PC-9 (cell line): ENCODE results near the gene CNIH3. TPM values are rescaled to one million over a fixed set of nuclear protein-coding genes. Genes with fewer than 3 reads are reported as not detected.

ENCODE experiments used
- BruUV-seq: library from RNA; stranded (reverse); fragments of 400-500 nt; replicated peaks from 2 replicates; lab custom pipeline; 2021; lab: Mats Ljungman, UMichigan
- CTCF ChIA-PET: fragments of 300-600 bp; sonication (Branson Sonifier 250); formaldehyde crosslinking; loops from one replicate; lab custom pipeline; 2022; ENCODE audit warnings: antibody characterized with exemption; lab: Charles Lee
- POLR2A ChIA-PET: fragments of 300-600 bp; sonication (Branson Sonifier 250); formaldehyde crosslinking; loops from one replicate; lab custom pipeline; 2022; ENCODE audit warnings: antibody characterized with exemption; ENCODE audit not compliant: unreplicated experiment; lab: Charles Lee
- DNase-seq, 2 experiments: peaks; one replicate each; pipeline versions ENCODE4 v3.0.0 to v3.0.0-alpha.2; 2015 to 2022; ENCODE audit warnings: mixed read lengths in 1 of 2
- H2AFZ ChIP-seq: fragments of 200-600 bp; sonication (generic); 2 replicates; pipeline ENCODE4 v1.8.1; 2017; ENCODE audit warnings: antibody characterized with exemption
- H3F3A ChIP-seq: fragments of 200-600 bp; sonication (generic); 2 replicates; pipeline ENCODE4 v1.8.1; 2017; ENCODE audit warnings: antibody characterized with exemption, mild to moderate bottlenecking, low read depth; ENCODE audit not compliant: insufficient read depth
- H3K27ac ChIP-seq: fragments of 200-600 bp; sonication (generic); 2 replicates; pipeline ENCODE4 v1.6.1; 2016; ENCODE audit warnings: mixed run types
- H3K27me3 ChIP-seq: fragments of 200-600 bp; sonication (generic); 2 replicates; pipeline ENCODE4 v1.6.1; 2016; ENCODE audit warnings: low read depth, mixed run types; ENCODE audit not compliant: insufficient read depth
- H3K36me3 ChIP-seq: fragments of 200-600 bp; sonication (generic); 2 replicates; pipeline ENCODE4 v1.6.1; 2016; ENCODE audit warnings: low read depth, mixed run types
- H3K4me1 ChIP-seq: fragments of 200-600 bp; sonication (generic); replicated peaks from 2 replicates; pipeline ENCODE4 v1.6.1; 2016; ENCODE audit warnings: mixed run types; ENCODE audit not compliant: insufficient read depth
- H3K4me2 ChIP-seq: fragments of 200-600 bp; sonication (generic); 2 replicates; pipeline ENCODE4 v1.6.1; 2017; ENCODE audit warnings: mixed run types
- H3K4me3 ChIP-seq: fragments of 200-600 bp; sonication (generic); 2 replicates; pipeline ENCODE4 v1.6.1; 2016; ENCODE audit warnings: mixed run types
- H3K79me2 ChIP-seq: fragments of 200-600 bp; sonication (generic); 2 replicates; pipeline ENCODE4 v1.6.1; 2017; ENCODE audit warnings: low read depth, mixed run types
- H3K9me2 ChIP-seq: fragments of 200-600 bp; sonication (generic); 2 replicates; pipeline ENCODE4 v1.8.1; 2017; ENCODE audit warnings: mild to moderate bottlenecking; ENCODE audit not compliant: insufficient read depth
- H3K9me3 ChIP-seq: fragments of 200-600 bp; sonication (generic); 2 replicates; pipeline ENCODE4 v1.8.1; 2016; ENCODE audit warnings: low read depth; ENCODE audit not compliant: insufficient read depth
- H4K20me1 ChIP-seq: fragments of 200-600 bp; sonication (generic); 2 replicates; pipeline ENCODE4 v1.8.1; 2017; ENCODE audit not compliant: insufficient read depth
- CTCF ChIP-seq: fragments of 200-600 bp; sonication (generic); conservative IDR thresholded peaks from 2 replicates; pipeline ENCODE4 v1.6.1; 2017; ENCODE audit warnings: mixed run types, antibody characterized with exemption, mild to moderate bottlenecking, moderate library complexity
- EZH2 ChIP-seq: fragments of 200-600 bp; sonication (generic); IDR thresholded peaks from 2 replicates; pipeline ENCODE4 v1.8.0; 2017; ENCODE audit warnings: antibody characterized with exemption, low read depth
- intact Hi-C: fragments of 100-400 bp; cut with micrococcal nuclease; formaldehyde crosslinking; loops from one replicate; pipeline ENCODE4 v1.10.0; 2022; ENCODE audit not compliant: unreplicated experiment
- total RNA-seq: library from RNA; stranded (reverse); gene quantifications from 2 replicates; pipeline ENCODE4 v1.2.3, GENCODE V29; 2021

The CNIH3 gene
- total RNA-seq, 1 experiment from 2014 or later = 8.4 TPM

- no TSS peak for BruUV-seq
- Histone ChIP-seq H3K9me3 (peaks cover 12% of the 10 kb centered on the region; the same call in 1 of the 2 replicates), H2AFZ (no peak overlapping the region), H3K4me1 (no peaks in the 10 kb centered on the region), H3K79me2 (no peaks in the 10 kb centered on the region), H3F3A (no peaks in the 10 kb centered on the region), H4K20me1 (no peaks in the 10 kb centered on the region), H3K4me3 (no peak overlapping the region), H3K27me3 (no peaks in the 10 kb centered on the region), H3K27ac (no peak overlapping the region), H3K9me2 (no peaks in the 10 kb centered on the region), H3K4me2 (no peak overlapping the region), H3K36me3 (no peaks in the 10 kb centered on the region)
- no peak for DNase-seq
- intact Hi-C loops = no loop called here
- TF ChIP-seq CTCF (no peak), EZH2 (no peak)
- ChIA-PET POLR2A (no interaction called here), CTCF (no interaction called here)
Measured at GRCh38 chr1:224762701-224763100, 146.6 kb downstream of the CNIH3 start.

- Histone ChIP-seq H3K4me1 (no peaks in the 10 kb centered on the region), H3F3A (no peaks in the 10 kb centered on the region), H3K9me3 (peaks cover 11% of the 10 kb centered on the region; the same call in 1 of the 2 replicates), H3K79me2 (no peaks in the 10 kb centered on the region), H2AFZ (no peak overlapping the region), H3K4me2 (no peak overlapping the region), H4K20me1 (no peaks in the 10 kb centered on the region), H3K36me3 (no peaks in the 10 kb centered on the region), H3K27me3 (no peaks in the 10 kb centered on the region), H3K27ac (no peak overlapping the region), H3K4me3 (no peak overlapping the region), H3K9me2 (no peaks in the 10 kb centered on the region)
- intact Hi-C loops = no loop called here
- no peak for DNase-seq
- BruUV-seq = no TSS peak
- no peak for TF ChIP-seq EZH2
- no peak for TF ChIP-seq CTCF
- POLR2A ChIA-PET = no interaction called here
- CTCF ChIA-PET = no interaction called here
Measured at GRCh38 chr1:224763126-224763775, 147.1 kb downstream of the CNIH3 start.

- Histone ChIP-seq H3K4me3 (no peak overlapping the region), H3K27me3 (no peaks in the 10 kb centered on the region), H2AFZ (no peak overlapping the region), H3K9me2 (no peaks in the 10 kb centered on the region), H3K79me2 (no peaks in the 10 kb centered on the region), H3K4me1 (peaks cover 13% of the 10 kb centered on the region), H3K36me3 (no peaks in the 10 kb centered on the region), H3F3A (no peaks in the 10 kb centered on the region), H3K9me3 (no peaks in the 10 kb centered on the region), H3K27ac (no peak overlapping the region), H4K20me1 (no peaks in the 10 kb centered on the region), H3K4me2 (no peak overlapping the region)
- no peak for TF ChIP-seq EZH2
- no peak for TF ChIP-seq CTCF
- no TSS peak for BruUV-seq
- ChIA-PET CTCF (no interaction called here), POLR2A (no interaction called here)
- no peak for DNase-seq
- intact Hi-C loops = no loop called here
Measured at GRCh38 chr1:224766266-224766665, 150.1 kb downstream of the CNIH3 start.
